ENCODE measurements around the gene MCUR1. TPM values are rescaled to one million over a fixed set of nuclear protein-coding genes. Genes with fewer than 3 reads are reported as not detected.

MCUR1 gene
- total RNA-seq, 1 experiment from 2014 or later = 33.1 TPM

DNA sequence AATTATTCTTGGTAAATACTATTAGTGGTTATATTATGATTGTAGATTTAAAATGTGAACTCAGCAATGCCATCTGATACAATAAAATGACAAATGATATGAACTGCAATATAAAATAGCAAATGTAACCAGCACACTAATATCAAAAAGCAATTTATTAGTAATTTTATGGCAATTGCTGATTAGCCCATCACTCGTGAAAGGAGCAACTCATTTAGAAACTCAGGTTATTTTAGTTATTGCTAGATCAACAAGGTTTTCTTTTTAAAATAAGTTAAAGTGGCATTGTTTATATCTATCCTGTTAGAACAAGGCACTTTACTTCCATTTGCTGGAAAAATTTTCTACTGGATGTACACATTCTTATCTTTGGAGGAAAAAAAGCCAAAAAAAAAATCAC is 18.4 kb upstream of the MCUR1 start:
- Histone ChIP-seq H3K9me3 (ENCODE audit: control insufficient read depth, insufficient read depth, low read depth, low read length) (no peaks in the 10 kb centered on the region), H3K4me1 (ENCODE audit: control insufficient read depth, insufficient read depth, low read length) (no peaks in the 10 kb centered on the region), H3K27ac (ENCODE audit: low read length) (no peak overlapping the region), H3K36me3 (ENCODE audit: control insufficient read depth, insufficient read depth, low read length) (no peaks in the 10 kb centered on the region), H3K27me3 (ENCODE audit: control insufficient read depth, insufficient read depth, low read length) (no peaks in the 10 kb centered on the region), H3K4me3 (ENCODE audit: low read depth in 2 of 2, low read length in 2 of 2) (no peak overlapping the region)
- intact Hi-C loops (cut with micrococcal nuclease; ENCODE audit: unreplicated experiment) (no loop called here), in situ Hi-C loops (cut with HindIII; ENCODE audit: low pct_unique_long_range_greater_than_20kb, low sequenced_read_pairs) (no loop called here)
- ChIA-PET POLR2A (no interaction called here), CTCF (no interaction called here)
- BruUV-seq (replicated peaks) = no TSS peak
- ATAC-seq (no peak), DNase-seq (ENCODE audit: low read depth, low spot score) (no peak)
- TF ChIP-seq SIN3A (IDR thresholded peaks at IDR 0.05; ENCODE audit: borderline replicate concordance, insufficient read depth, low read depth, low read length) = no peak
- TF ChIP-seq, protein P1, sequence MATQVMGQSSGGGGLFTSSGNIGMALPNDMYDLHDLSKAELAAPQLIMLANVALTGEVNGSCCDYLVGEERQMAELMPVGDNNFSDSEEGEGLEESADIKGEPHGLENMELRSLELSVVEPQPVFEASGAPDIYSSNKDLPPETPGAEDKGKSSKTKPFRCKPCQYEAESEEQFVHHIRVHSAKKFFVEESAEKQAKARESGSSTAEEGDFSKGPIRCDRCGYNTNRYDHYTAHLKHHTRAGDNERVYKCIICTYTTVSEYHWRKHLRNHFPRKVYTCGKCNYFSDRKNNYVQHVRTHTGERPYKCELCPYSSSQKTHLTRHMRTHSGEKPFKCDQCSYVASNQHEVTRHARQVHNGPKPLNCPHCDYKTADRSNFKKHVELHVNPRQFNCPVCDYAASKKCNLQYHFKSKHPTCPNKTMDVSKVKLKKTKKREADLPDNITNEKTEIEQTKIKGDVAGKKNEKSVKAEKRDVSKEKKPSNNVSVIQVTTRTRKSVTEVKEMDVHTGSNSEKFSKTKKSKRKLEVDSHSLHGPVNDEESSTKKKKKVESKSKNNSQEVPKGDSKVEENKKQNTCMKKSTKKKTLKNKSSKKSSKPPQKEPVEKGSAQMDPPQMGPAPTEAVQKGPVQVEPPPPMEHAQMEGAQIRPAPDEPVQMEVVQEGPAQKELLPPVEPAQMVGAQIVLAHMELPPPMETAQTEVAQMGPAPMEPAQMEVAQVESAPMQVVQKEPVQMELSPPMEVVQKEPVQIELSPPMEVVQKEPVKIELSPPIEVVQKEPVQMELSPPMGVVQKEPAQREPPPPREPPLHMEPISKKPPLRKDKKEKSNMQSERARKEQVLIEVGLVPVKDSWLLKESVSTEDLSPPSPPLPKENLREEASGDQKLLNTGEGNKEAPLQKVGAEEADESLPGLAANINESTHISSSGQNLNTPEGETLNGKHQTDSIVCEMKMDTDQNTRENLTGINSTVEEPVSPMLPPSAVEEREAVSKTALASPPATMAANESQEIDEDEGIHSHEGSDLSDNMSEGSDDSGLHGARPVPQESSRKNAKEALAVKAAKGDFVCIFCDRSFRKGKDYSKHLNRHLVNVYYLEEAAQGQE (IDR thresholded peaks at IDR 0.05; ENCODE audit: insufficient read depth in 1 of 2, low read depth in 2 of 2, low read length in 1 of 2) = no peak
- no peak for TF ChIP-seq POLR2AphosphoS5 (IDR thresholded peaks at IDR 0.05; ENCODE audit: low read depth, low read length)
- no peak for TF ChIP-seq TCF7L2 (IDR thresholded peaks at IDR 0.05; ENCODE audit: low read depth, low read length)
- no peak for TF ChIP-seq CTCF (IDR thresholded peaks at IDR 0.05)

GRCh38 chr6:13831615-13832014 is 17.3 kb upstream of the MCUR1 start:
- Histone ChIP-seq H3K27me3 (ENCODE audit: control insufficient read depth, insufficient read depth, low read length) (no peaks in the 10 kb centered on the region), H3K9me3 (ENCODE audit: control insufficient read depth, insufficient read depth, low read depth, low read length) (no peaks in the 10 kb centered on the region), H3K36me3 (ENCODE audit: control insufficient read depth, insufficient read depth, low read length) (no peaks in the 10 kb centered on the region), H3K4me1 (ENCODE audit: control insufficient read depth, insufficient read depth, low read length) (no peaks in the 10 kb centered on the region), H3K4me3 (ENCODE audit: low read depth in 2 of 2, low read length in 2 of 2) (no peak overlapping the region), H3K27ac (ENCODE audit: low read length) (no peak overlapping the region)
- no TSS peak for BruUV-seq (replicated peaks)
- ATAC-seq = no peak
- DNase-seq (ENCODE audit: low read depth, low spot score) = no peak
- in situ Hi-C loops (cut with HindIII; ENCODE audit: low pct_unique_long_range_greater_than_20kb, low sequenced_read_pairs) (no loop called here), intact Hi-C loops (cut with micrococcal nuclease; ENCODE audit: unreplicated experiment) (no loop called here)
- POLR2A ChIA-PET = interaction anchor here (0.5 kb wide), 1 partner anchor 18 kb away, joined by 3 read pairs; no protein-coding TSS in a partner anchor
- TF ChIP-seq SIN3A (IDR thresholded peaks at IDR 0.05; ENCODE audit: borderline replicate concordance, insufficient read depth, low read depth, low read length) (no peak), TCF7L2 (IDR thresholded peaks at IDR 0.05; ENCODE audit: low read depth, low read length) (no peak), POLR2AphosphoS5 (IDR thresholded peaks at IDR 0.05; ENCODE audit: low read depth, low read length) (no peak), CTCF (IDR thresholded peaks at IDR 0.05) (no peak)
- TF ChIP-seq, protein P1 (IDR thresholded peaks at IDR 0.05; ENCODE audit: insufficient read depth in 1 of 2, low read depth in 2 of 2, low read length in 1 of 2) = no peak
- CTCF ChIA-PET = no interaction called here

All from Panc1 (cell line).